NCI-H526 treated with DMSO at 0.1 percent for 48 hours (cell line): Measurements from ENCODE around the gene AKIP1.
"Not testable (repeated sequence)": the region's sequence is repeated elsewhere in the genome, so short reads cannot be mapped to it uniquely, and the experiment has no call there.

Source experiments
- DNase-seq: peaks from one replicate; lab custom pipeline; 2025; lab: John Stamatoyannopoulos, UW

The AKIP1 gene

GRCh38 chr11:8917157-8917825, 6.3 kb downstream of the AKIP1 start:
- no peak for DNase-seq

GRCh38 chr11:8922691-8923090, 11.7 kb downstream of the AKIP1 start:
- DNase-seq, result no peak

DNA sequence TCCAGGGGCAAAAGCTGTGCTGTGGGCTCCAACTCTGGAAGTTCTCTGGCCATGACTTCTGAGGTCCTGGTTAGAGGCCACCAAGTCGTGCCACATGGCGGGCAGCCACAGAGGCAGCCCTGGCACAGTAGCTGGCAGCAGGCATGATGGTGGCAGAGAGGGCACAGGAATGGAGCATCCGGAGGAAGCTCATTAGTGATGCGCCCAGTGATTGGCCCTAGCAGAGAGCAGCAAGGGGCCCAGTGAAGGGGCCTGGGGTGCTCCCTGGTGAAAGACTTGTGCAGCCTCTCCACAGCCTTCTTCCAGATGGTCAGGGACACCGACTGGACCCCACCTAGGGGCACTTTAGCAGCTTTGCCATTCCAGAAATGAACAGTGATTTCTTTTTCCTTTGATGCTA, 14.7 kb downstream of the AKIP1 start:
- no peak for DNase-seq

DNA sequence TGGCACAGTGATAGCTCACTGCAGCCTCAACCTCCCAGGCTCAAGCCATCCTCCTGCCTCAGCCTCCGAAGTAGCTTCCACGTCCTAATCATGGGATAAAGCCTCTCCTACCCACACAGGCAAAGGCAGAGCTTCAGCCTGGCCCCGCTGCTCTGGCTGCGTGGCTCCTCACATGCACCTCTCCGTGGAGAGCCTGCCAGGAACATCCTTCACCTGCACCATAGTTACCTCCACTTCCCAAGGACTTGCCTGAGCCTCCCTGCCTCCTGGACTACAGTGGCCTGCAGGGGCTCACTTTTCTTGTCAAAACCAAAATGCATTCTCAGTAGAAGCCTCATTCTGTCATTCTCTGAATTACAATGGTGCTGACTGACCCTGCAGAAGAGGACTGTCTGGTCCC, 15.2 kb downstream of the AKIP1 start:
- DNase-seq, result no peak

- no peak for DNase-seq
These were observed 16.2 kb downstream of the AKIP1 start for GRCh38 chr11:8927233-8927632.

- DNase-seq, result no peak
These were observed 17.2 kb downstream of the AKIP1 start for GRCh38 chr11:8928205-8928604.

GRCh38 chr11:8928981-8929615, 18.1 kb downstream of the AKIP1 start:
- no peak for DNase-seq

GRCh38 chr11:8930456-8931175, 19.6 kb downstream of the AKIP1 start:
- no peak for DNase-seq

GRCh38 chr11:8932564-8933180, 21.7 kb downstream of the AKIP1 start, which contains the start of gene C11orf16:
TSS of gene C11orf16 (minus strand) at chr11:8932947. CDS start at chr11:8932308, 639 bp downstream.
- peak; percentile 52 for DNase-seq

GRCh38 chr11:8933931-8934330, 22.9 kb downstream of the AKIP1 start:
- no peak for DNase-seq

DNA sequence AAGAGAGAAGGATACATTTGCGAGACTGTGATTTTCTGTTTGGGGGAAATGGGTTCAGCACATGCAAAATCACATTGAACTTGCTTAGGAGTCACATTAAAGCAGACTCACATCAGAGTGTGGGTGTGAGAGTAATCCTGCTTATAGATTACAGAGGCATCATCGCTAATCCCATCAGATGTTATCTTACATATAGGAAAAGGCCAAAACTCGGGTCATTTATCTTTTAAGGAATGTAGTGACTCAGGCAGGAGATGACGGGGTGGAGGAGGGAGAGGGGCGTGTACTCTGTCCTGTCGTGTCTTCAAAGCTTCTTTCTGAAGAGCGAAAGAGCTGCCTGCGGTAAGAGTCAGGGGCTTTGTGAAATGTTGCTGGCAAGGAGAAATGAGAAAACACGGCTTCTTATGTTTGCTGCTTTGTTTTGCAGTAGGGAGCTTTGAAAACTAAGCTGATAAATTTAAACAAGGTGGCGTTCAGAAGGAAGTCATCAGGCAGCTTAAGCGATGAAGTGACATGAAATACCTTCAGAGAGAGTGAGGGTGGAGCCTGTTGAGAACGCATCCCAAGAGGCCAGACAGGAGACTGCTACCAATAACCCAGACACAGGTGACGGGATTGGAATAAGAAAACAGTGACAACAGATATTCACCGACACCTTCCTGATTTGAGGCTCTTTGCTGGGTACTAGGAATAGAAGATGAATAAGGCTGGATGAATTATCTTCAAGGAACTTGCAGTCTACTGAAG, 23.9 kb downstream of the AKIP1 start:
- DNase-seq, result no peak

DNA sequence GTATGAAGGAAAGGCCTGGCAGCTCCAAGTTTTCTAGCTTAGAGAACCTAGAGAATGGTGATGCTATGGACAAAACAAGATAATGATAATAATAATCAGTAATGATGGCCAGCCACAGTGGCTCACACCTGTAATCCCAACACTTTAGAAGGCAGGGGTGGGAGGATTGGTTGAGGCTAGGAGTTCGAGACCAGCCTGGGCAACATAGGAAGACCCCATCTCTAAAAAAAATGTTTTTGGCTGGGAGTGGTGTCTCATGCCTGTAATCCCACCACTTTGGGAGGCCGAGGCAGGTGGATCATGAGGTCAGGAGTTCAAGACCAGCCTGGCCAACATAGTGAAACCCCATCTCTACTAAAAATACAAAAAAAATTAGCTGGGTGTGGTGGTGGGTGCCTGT, 24.8 kb downstream of the AKIP1 start:
- not testable (repeated sequence) for DNase-seq

DNA sequence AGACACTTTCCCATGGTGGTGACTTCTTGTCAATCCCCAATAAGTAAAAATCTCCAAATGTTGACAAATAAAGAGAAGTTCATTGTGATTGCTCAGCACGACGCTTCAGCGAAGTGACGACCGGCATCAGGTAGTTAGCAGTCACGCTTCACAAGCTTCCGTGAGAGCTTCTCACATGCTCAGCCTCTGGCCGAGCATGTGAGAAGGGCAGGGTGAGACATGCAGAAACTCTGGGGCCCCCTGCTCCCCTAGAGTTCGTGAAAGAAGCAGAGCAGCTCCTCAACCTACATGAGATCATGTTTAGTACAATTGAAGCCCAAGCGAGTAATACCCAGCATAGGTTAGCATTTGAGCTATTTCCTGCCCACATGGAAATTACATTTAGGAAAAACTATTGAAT, 26.2 kb downstream of the AKIP1 start:
- no peak for DNase-seq

DNA sequence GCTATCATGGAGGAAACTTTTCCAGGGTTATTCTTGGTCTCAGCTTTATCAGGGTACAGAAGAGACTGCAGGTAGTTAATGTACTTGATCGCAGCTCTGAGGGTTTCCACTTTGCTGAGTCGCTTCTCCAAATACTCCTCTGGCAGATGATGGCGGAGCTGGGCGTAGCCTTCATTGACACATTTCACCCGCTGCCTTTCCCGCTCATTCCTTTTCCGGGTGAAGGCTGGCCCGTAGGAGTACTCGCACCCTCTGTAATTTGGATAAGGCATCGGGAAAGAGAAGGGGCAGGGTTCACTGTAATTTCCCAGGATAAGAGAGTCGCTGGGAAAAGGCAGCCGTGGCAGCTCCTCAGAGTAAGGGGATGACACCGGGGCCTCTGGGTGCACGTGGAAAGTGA, 26.7 kb downstream of the AKIP1 start:
- no peak for DNase-seq

DNA sequence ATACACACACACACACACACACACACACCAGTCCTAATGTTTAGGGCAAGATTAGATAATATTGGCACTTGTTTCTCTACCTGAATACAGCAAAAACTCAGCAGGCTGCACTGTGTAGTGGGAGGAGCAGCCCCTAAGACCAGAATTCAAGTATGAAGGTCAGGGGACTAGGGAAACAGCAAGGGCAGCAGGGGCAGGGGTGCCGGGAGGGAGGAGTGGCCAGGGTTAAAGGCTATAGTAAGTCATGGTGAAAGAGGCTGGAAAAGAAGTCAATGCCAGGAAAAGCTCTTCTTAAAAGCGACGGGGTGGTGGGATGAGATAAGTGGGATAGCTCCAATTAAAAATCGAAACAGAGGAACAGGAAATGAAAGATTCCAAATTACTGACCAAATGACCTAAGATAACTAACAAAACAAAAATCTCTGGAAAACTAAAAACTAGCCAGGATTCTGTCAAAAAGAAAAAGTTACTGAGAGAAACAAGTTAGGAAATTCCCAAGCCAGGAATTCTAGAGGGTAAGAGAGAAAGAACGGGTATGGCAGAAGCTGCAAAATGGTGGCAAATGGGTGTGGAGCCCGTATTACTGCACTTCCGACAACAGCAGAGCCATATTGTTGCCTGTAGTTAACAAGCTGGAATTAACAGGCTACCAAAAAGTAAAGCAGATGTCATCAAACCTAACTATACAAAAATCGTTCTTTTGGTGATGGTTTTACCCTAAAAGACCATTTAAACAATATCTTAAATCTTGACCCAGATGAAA, 30.5 kb downstream of the AKIP1 start:
- no peak for DNase-seq

GRCh38 chr11:8942518-8943066, 31.6 kb downstream of the AKIP1 start, which contains the start of gene ASCL3:
TSS of gene ASCL3 (minus strand) at chr11:8943016. CDS start at chr11:8938161, 4,855 bp downstream.
- DNase-seq, result peak; percentile 17

- no peak for DNase-seq
These were observed 36.4 kb downstream of the AKIP1 start for GRCh38 chr11:8947230-8947943.

GRCh38 chr11:8948886-8949285, 37.9 kb downstream of the AKIP1 start:
- no peak for DNase-seq

- DNase-seq, result no peak
These were observed 45.9 kb downstream of the AKIP1 start for GRCh38 chr11:8956860-8957259.

DNA sequence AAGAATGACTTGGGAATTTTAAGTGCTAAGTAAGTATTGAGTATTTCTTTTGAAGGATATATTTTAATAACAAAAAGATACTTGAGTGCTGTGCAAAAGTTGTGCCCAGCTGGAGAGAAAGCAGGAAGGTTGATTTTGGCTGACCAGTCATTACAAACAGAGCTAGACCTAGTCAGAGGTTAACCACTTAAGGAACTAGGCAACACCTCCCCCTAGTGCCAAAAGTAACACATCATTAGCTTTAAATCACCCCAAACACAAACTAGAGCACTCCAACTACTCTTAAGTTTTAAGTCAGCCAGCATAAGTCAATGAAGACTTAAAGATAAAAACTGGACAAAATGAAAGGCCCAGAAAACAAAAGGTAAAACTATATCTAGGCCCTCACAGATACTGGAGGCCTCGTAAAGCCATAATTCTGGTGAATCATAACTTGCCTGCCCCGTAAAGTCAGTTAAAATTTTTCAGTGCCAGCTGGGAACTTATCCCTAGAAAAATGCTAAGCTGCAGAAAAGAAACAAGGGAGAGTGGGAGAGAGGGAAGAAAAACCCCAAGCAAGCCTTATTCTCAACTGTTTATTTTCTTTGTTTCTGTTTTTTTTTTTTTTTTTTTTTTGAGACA, 48.7 kb downstream of the AKIP1 start:
- DNase-seq, result peak; percentile 19
